Measurements from ENCODE around the gene MTMR3.

DNA sequence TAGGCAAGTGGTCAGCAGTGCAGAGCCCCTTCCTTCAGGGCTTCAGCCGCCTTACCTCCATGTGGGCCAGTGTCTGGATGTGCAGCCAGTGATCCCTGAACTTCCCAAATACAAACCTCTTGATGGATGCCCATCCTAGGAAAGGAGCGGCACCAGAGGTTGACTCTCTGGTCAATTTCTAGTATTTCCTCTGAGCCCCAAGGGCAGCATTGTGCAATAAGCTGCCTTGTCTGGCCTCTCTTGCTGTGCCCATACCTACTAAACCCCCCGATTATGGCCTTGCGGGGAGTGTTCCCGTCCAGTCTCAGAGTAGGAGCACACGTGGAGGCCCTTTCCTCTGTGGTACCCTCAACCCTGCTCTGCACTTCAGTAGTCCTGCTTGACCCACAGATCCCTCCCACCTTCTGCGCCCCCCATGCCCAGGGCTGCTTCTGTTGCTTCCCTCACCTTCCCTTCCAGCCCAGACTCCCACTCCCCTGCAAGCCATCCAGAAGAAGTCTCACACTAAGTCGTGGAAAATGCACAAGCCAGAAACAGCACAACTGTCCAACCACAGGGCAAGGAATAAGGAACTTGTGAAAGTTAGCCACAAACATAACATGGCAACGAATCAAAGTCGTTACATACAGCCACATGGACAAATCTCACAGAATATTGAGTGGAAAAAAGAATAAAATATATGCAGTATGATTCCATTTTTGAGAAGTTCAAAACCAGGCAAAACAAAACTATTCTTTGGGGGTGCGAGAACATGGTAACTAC, 157.7 kb downstream of the MTMR3 start:
- TF ChIP-seq CTCF (IDR thresholded peaks at IDR 0.05), result no peak
- no peak for TF ChIP-seq POLR2A (IDR thresholded peaks at IDR 0.05)
